Kidney glomerular epithelial cell (primary cell): ENCODE results near the gene PTGDS.

Experiments
- DNase-seq: peaks from one replicate; lab custom pipeline; 2025; lab: John Stamatoyannopoulos, UW

Gene PTGDS

DNA sequence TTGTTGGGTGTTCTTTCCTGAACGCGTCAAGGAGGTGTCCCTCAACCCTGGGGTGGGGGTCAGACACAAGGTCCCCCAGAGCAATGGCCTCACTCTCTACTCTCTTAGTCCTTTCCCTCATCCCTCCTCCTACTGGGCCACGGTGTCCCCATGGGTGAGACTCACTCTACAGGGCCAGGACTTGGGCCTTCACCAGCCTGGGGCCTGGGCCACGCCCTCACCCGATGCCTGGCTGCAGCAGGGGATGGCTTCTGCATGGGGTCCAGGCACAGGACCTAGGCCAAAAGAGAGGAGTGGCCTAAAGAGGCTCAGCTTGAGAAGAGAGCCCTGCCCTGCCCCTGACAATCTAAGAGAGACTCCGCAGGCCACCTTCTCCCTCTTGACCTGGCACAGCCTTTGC, 19.4 kb upstream of the PTGDS start:
- no peak for DNase-seq

DNA sequence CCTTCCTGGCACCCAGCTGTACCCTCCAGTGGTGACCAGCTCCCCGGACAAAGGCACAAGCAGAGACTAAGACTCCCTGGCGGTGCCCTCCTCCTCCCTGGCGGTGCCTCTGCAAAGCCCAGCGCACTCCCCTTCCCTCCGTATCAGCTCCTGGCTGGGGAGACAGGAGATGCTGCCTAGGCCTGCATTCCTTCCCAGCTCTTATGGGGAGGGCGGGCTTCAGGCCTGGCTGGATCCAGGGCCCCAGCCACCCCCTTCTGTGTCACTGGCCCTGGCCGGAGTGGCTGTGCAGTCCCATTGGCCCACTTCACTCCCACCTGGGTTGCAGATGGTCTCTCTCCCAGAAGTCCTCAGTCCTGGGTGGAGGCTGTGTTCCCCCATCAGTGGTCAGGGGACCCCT, 18.8 kb upstream of the PTGDS start:
- DNase-seq: no peak

DNA sequence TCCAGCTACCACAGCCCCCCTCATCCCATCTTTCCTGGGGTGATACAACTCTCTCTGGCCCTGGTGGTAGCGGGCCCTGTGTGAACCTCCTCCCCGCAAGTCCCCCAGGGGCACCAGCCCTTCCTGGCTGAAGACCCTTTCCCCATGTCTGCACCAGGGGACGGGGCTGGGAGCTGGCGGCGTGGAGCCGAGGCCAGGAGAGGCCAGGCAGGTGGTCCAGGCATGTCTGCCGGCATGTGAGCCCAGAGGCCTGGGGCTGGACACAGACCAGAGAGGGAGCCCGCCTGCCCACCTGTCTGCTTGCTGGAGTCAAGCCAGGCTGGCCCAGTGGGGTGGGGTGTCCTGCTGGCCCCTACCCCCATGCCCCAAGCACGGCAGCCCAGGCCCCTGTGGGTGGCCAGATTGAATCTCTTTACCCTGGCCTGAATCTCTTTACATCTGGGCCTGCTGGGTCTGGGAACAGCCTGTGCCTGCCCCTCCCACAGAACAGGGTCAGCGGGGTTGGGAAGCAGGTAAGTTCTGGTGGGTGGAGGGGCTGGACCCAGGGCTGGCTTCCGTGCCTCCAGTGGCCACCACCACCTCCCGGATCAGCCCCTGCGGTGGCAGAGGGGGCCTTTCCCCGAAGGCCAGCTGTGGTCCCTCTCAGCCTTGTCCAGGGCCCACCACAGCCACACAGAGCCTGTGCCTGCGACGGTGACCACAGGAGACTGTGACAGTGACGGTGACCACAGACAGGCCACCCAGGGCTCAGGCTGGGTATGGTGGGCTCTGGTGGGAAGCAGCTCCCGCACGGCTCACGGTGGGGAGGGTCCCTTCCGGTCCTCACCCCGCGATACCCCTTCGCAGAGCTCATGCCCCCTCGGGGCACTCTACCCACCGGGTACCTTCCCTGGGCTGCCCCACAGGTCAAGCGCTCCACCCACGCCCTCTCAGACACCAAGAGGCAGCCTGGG, 18.1 kb upstream of the PTGDS start:
- DNase-seq: no peak

DNA sequence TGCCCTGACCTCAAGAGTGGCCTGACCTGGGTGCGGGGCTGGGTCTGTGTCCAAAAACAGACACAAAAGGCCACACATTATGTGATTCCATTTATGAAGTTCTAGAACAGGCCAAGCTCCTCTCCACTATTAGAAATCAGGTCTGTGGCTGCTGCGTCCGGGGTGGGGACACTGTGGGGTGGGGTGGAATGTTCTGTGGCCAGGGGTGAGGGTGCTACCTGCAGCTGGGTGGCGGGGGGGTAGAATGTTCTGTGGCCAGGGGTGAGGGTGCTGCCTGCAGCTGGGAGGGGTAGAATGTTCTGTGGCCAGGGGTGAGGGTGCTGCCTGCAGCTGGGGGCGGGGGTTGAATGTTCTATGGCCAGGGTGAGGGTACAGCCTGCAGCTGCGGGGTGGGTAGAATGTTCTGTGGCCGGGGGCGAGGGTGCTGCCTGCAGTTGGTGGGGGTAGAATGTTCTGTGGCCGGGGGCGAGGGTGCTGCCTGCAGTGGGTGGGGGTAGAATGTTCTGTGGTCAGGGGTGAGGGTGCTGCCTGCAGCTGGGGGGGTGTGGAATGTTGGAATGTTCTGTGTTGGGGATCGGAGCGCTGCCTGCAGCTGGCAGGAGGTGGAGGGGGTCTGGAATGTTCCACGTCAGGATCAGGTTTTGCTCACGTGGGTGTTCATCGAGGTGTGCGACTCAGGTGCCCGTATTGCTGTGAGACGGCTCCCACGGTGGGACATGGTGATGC, 16.9 kb upstream of the PTGDS start:
- no peak for DNase-seq

DNA sequence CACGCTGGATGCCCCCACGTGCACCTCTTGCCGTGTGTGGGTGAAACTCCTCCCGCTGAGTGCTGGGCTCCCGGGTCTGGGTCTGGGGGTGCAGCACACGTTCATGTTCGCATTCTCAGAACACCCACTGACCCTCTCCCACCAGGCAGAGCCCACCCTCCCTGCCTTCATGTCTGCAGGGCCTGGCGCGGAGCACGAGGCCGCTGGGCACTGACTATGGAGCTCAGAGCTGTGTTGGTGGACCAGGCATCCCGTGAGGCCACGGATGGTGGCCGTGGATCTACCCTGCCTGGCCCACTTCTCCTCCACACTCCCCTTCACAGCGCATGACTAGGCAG, 16.4 kb upstream of the PTGDS start:
- DNase-seq: no peak

DNA sequence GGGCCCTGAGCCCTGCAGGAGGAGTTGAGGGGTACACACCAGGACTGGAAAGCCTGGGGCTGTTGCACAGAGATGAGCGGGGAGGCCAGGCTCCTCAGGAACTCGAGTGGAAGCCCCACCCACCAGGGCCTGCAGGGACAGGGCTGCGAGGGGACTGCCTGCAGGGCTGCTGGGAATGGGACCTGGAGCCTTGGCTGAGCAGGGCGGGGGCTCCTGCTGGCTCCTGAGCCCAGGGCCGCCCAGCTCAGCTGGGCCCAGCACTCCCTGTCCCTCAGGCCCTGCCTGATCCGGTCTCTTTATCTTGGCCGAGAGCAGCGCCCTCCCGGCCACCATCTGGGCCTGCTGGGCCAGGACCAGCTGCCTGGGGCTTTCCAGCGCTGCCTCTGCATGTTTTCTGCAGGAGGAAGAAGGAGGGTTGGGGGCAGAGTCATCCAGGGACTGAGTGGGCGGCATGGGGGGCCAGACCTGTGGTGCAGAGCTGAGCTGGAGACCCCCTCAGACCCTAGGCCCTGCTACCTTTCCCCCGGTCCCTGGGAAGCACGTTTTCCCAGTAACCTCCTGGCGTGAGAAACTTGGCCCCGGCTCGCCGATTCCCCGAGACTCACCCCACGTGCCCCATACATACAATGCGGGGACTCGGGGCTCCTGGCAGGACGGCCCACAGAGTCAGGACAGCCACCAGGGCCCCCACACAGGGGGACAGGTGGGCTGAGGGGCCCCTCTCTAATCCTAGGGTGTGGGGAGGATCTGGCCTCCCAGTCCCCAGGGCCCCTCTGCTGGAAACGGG, 15.8 kb upstream of the PTGDS start:
- no peak for DNase-seq

DNA sequence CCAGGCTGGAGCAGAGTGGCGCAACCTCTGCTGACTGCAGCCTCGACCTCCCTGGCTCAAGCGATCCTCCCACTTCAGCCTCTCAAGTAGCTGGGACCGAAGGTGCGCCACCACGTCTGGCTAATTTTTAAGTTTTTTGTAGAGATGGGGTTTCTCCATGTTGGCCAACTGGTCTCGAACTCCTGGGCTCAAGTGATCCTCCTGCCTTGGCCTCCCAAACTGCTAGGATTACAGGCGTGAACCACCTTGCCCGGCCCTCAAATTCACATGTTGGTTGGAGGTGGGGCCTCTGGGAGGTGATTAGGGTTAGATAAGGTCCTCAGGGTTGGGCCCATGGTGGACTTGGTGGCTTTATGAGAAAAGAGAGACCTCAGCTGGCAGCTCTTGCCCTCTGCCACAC, 15.1 kb upstream of the PTGDS start:
- DNase-seq: no peak

DNA sequence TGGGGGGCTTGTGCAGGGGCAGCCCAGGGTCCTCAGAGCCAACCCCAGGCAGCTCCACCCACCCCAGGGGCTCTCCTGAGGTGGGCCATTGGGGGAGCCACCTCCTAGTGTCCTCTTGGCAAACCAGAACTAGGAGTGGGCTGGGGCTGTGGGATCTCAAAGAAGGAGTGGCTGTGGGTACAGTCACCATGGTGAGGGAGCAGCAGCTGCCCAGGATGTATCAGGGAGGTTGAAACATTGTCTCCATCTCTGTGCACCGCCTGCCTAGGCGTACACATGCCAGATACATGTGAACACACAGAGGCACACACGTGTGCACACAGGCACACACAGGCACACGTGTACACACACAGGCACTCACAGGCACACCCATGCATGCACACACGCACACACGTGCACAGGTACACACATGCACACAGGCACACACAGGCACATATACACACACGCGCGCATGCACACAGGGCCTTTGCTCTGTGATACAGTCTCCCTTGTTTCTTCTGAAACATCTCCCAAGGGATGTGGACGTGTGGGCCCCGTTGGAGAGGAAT, 14.5 kb upstream of the PTGDS start:
- DNase-seq: no peak

DNA sequence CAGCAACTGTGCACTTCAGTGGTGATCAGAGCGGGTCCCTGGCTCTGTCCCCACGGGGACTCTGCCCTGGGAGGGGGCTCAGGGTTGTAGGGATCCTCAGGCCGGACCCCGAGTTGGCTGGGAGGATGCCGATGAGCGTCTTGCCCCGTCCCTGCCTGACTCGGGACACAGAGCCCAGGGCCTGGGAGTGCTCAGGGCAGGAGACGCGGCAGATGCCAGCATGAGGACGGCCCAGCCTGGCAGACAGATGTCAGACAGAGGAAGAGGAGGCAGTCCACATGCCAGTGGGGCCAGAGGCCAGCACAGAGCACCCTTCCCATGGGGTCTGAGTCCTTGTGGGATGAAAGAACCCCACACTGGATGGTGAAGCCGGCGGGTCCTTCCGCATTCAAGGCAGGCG, 14.0 kb upstream of the PTGDS start:
- DNase-seq: no peak

DNA sequence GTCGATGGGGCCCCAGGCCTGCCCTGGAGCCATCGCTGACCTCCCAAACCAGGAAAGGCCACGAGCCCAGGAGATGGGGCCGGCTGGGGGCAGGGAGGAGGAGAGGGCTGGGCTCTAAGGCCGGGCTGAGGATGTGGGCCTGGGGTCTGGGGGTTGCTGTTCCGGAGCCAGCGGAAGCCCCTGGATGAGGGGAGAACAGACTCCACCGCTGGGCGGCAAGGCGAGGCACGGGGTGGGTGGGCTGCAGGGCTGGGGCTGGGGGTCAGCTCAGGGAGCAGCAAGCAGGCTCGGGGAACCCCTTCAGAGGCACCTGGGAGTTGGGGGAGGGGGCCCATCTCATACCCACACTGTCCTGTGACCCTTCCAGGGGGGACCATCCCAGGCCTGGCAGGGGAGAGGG, 13.6 kb upstream of the PTGDS start:
- DNase-seq: no peak

DNA sequence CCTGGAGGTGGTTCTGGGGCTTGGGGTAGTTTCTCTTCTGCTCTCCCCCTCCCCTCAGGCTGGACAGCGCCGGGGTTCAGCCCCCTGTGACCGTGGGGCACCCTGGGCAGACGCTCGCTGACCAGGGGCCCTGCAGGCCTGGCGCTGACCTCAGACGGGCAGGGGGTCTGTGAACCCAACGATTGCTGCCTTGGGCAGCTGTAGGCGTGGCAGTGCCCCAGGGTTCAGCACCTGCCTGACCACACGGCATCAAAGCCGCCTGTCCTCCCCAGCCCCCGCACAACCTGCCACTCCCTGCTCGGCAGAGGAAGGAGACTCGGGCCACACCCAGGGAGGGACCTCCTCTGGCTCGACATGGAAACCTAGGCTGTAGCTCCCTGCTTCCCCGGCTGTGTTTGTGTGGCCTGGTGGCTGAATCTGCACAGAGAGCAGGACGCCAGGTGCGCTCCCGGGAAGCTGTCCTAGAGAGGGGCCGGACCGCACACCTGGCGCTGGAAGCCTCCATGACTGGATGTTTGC, 13.1 kb upstream of the PTGDS start:
- no peak for DNase-seq

DNA sequence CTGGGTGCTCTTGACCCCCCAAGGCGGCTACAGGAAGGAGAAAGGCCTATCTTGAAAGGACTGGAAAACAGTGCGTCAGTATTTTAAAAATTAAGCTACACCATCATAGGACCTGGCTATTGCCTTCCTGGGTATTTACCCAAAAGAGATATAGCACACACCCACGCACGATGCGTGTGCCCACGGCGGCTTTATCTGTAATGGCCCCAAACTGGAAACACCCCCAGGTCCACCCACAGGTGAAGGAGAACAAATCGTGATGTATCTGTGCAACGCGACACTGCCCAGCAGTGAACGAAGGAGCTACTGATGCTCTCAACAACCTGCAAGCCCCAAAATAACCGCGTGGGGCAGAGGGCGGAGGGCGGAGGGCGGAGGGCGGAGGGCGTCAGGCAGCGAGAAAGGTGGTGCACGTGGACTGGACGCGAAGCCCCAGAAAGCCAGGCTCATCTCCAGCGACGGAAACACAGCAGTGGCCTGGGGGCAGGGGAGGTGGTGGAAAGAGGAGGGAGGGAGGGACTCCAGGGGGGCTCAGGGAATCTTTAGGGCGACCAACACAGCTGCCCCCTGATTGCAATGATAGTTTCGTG, 12.4 kb upstream of the PTGDS start:
- no peak for DNase-seq

DNA sequence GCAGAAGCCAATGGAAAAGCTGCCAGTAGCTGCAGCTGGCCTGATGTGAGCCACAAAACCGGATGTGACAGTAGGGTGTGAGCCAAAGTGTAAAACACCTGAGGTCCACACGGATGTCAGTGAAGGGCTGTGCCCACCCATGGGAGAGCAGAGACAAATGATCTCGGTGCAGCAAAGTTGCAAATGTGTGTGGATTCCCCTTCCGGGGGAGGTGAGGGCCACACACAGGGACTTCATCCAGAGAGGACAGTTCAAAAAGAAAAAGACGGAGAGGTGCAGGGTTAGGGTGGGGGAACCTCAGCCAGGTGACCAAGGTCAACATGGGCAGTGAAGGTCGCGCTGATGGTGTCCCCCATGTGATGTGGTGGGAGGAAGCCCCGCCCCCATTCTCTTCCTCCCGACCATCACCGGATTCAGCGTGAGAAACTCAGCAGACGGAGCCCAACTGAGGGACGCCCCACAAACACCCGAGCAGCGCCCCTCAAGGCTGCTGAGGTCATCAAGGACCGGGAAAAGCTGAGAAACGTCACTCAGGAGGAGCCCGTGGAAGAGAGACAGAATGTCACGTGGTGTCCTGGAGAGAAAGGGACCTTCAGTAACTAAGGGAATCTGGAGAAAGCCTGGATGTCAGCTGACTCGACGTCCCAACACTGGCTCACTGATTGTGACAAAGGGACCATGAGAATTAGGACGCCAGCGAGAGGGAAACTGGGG, 11.4 kb upstream of the PTGDS start:
- DNase-seq: no peak

DNA sequence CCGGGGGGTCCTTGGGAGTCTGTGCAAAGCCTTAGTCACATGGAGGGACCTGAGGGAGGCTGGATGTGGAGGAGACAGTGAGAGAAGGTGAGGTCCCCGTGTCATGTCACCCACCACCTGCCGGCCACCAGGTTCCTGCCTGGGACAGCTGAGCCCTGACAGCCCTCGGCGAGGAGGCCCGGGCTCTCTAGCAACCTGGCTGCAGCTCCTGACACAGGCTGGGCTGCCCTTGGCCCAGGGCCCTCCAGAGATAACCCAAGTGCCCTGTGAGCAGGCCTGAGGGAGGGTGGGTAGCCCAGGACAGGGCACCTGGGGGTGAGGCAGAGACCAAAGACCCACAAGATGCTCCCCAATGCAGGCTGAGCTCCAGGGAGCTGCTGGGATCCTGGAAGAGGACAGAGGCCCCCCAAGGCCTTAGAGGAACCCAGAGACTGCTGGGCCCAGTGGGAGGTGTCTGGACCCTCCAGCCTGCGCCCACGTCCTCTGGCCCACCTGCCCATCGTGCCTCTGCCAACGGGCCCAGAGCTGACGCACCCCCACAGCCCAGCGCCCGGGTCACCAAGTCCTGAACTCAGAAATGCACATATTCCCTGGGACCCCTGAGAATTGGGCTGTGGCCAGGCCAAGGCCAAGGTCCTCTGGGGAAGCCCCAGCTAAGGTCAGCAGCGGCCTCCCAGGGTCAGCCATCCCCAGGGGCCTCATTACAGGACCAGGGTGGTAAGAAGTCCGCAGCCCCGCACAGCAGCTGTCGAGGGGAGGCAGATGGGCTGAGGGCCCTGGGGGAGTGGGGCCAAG, 8.8 kb upstream of the PTGDS start:
- DNase-seq: no peak

DNA sequence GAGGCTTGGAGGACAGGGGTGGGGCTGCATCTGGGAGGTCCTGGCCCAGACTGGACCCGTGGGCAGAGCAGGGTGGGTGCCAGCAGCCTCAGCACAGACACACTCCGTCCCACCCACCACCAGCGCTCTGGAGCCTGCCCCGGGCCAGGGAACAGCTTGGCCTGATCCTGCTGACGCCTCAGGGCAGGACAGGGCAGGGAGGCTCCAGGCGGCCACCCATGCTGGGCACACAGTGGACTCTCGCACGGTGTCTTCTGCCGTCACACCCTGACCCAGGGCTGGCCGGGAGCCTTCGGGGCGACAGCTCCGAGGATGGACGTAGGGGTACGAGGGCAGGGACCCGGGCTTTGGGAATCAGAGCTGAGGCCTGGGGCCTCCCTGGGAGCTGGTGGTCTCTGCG, 8.2 kb upstream of the PTGDS start:
- no peak for DNase-seq

DNA sequence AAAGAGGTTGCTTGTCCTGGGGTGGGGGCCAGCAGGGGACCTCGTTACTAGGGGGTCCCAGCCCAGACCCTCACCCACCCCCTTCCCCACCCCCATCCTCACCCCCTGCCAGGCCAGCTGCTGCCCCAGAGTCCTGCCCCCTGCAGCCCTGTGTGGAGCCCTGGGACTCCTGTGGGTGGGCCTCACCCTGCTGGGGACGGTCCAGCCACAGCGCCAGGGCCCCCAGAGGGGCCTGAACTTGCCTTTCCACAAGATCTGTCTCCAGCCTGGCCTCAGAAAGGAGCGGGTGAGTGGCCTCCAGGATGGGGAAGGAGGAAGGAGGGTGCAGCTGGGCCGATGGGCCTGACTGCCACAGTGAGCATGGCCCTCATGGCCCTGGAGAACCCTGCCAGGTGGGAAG, 7.5 kb upstream of the PTGDS start:
- no peak for DNase-seq

DNA sequence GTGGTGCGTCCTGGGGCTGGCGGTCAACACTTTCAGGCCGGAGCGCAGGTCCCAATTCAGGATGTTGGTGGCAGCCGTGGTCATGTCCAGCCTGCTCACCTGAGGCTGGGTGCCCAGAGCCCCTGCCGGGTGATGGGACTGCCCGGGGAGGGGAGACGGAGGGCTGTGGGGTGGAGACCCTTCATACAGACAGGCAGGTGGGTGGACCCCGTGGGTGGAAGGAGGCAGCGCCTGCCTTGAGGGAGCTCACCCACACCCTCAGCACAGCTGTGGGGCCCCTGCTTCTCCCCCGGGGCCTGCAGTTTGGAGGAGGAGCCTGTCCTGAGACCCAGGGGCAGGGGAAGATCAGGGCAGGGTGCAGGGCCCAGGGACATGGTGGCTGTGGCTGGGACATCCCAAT, 6.9 kb upstream of the PTGDS start:
- DNase-seq: no peak

DNA sequence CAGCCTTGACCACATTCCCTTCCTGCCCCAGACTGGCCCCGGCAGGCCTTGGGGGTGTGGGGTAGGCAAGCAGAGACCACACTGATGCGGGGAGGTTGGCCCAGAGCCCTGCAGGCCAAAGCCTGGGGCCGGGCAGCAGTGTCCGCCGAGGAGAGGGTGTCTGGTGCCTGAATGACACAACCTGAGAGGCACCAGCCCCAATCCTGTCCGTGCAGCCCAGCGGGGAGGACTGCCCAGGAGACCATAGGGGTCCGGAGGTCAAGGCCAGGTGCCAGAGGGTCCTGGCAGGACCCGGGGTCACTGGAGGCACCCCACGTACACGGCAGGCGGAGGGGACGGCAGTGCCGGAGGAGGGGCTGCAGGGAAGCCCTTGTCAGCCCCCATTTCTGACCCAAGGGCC, 5.6 kb upstream of the PTGDS start:
- no peak for DNase-seq

DNA sequence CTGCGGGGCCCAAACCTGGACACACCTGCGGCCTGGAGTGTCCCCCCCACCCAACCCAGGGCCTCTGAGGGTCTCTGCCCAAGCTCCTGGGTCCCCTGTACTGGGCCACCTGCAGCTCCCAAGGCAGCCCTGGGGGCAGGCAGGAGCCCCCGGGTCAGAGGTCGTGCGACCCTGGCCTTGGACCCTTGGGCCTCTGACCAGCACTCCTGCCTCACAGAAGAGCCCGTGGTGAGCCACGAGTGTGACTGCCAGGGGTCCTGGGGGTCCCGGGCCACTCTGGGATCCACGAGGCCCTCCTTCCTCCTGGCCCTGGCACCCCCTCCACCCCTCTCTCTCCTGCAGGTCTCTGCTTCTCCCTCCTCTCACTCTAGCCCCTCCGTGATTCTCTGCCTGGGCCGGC, 5.0 kb upstream of the PTGDS start:
- no peak for DNase-seq

DNA sequence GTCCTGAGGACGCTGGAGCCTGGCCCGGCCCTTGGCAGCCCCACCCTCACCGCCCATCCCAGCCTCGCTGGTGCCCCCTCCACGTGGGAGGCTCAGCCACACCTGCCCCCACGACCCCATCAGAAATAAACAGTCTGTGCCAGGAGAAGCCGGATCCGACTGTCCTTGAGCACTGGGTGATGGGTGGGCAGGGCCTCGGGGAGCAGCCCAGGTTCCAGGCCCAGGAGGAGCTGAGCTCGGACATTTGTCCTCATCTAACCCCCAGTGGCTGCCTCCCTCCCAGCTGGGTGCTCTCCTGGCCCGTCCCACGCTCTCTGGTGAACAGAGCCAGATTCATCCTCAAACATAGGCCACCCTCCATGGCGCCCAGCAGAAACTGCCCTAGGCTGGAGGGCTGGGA, 4.6 kb upstream of the PTGDS start:
- DNase-seq: no peak
